Caco-2 (cell line): ENCODE results near the gene PACS1. TPM values are rescaled to one million over a fixed set of nuclear protein-coding genes. Genes with fewer than 3 reads are reported as not detected.
A peak's percentile ranks its signal among the peaks of the same experiment; 100 is the strongest.

Source experiments
- BruUV-seq: library from RNA; stranded (reverse); fragments of 400-500 nt; replicated peaks from 2 replicates; lab custom pipeline; 2021; lab: Mats Ljungman, UMichigan
- CTCF ChIA-PET: fragments of 300-600 bp; sonication (Branson Sonifier 250); formaldehyde crosslinking; loops from one replicate; lab custom pipeline; 2022; ENCODE audit warnings: antibody characterized with exemption; lab: Charles Lee
- POLR2A ChIA-PET: fragments of 300-600 bp; sonication (Branson Sonifier 250); formaldehyde crosslinking; loops from one replicate; lab custom pipeline; 2022; ENCODE audit warnings: antibody characterized with exemption; lab: Charles Lee
- DNase-seq, 2 experiments: peaks; one replicate each; pipeline versions ENCODE4 v3.0.0 to v3.0.0-alpha.2; 2020 to 2022
- H3K27me3 ChIP-seq: replicated peaks from 2 replicates; pipeline ENCODE4 v1.6.0; 2011; ENCODE audit warnings: low read length; ENCODE audit not compliant: control insufficient read depth, insufficient read depth
- H3K36me3 ChIP-seq: 2 replicates; pipeline ENCODE4 v1.5.1; 2011; ENCODE audit warnings: low read length; ENCODE audit not compliant: control insufficient read depth, insufficient read depth
- H3K4me1 ChIP-seq: fragments of 250-450 bp; sonication (Bioruptor Pico); 2 replicates; pipeline ENCODE4 v1.5.1; 2020; ENCODE audit warnings: mild to moderate bottlenecking
- H3K4me3 ChIP-seq: 2 replicates; pipeline ENCODE4 v1.5.1; 2011; ENCODE audit warnings: low read depth, mild to moderate bottlenecking, control low read depth, low read length
- H3K9me3 ChIP-seq: fragments of 250-450 bp; sonication (Bioruptor Pico); 2 replicates; pipeline ENCODE4 v1.5.1; 2020; ENCODE audit warnings: mild to moderate bottlenecking, moderate library complexity
- H3K27ac Mint-ChIP-seq: one replicate; pipeline ENCODE4 v1.8.0; 2022; ENCODE audit warnings: mixed read lengths; ENCODE audit not compliant: unreplicated experiment
- H3K27me3 Mint-ChIP-seq: one replicate; pipeline ENCODE4 v1.8.0; 2022; ENCODE audit warnings: mixed read lengths; ENCODE audit not compliant: insufficient read depth, unreplicated experiment
- H3K36me3 Mint-ChIP-seq: one replicate; pipeline ENCODE4 v1.8.0; 2022; ENCODE audit warnings: mild to moderate bottlenecking, mixed read lengths; ENCODE audit not compliant: insufficient read depth, unreplicated experiment
- H3K4me1 Mint-ChIP-seq: one replicate; pipeline ENCODE4 v1.8.0; 2022; ENCODE audit warnings: low read depth, mixed read lengths; ENCODE audit not compliant: unreplicated experiment
- H3K4me3 Mint-ChIP-seq: one replicate; pipeline ENCODE4 v1.8.0; 2022; ENCODE audit warnings: mild to moderate bottlenecking, moderate library complexity, mixed read lengths; ENCODE audit not compliant: unreplicated experiment
- H3K9me3 Mint-ChIP-seq: one replicate; pipeline ENCODE4 v1.8.0; 2022; ENCODE audit warnings: mixed read lengths; ENCODE audit not compliant: unreplicated experiment
- CTCF ChIP-seq, 2 experiments: fragments of 200-600 bp in 1 of 2; IDR thresholded peaks; 1 replicate in 1 of 2; 2 replicates in 1 of 2; pipeline versions ENCODE4 v1.5.1 to v1.8.0; 2011 to 2022; ENCODE audit warnings: antibody characterized with exemption in 1 of 2, control low read depth in 1 of 2, inconsistent platforms in 1 of 2, low read depth in 1 of 2, low read length in 1 of 2, mild to moderate bottlenecking in 1 of 2, moderate library complexity in 1 of 2; ENCODE audit not compliant: insufficient read depth in 1 of 2, severe bottlenecking in 1 of 2, unreplicated experiment in 1 of 2
- intact Hi-C: fragments of 100-400 bp; cut with micrococcal nuclease; formaldehyde crosslinking; loops from one replicate; pipeline ENCODE4 v1.10.0; 2022; ENCODE audit not compliant: unreplicated experiment
- total RNA-seq: library from RNA; stranded (reverse); gene quantifications from 2 replicates; pipeline ENCODE4 v1.2.3, GENCODE V29; 2022

The PACS1 gene
- total RNA-seq, 1 experiment from 2014 or later, result 82.2 TPM

GRCh38 chr11:66279092-66279734 is 209.1 kb downstream of the PACS1 start:
- Histone ChIP-seq H3K9me3 (no peaks in the 10 kb centered on the region), H3K4me3 (no peak overlapping the region), H3K36me3 (peaks cover 3% of the 10 kb centered on the region), H3K4me1 (peaks cover 11% of the 10 kb centered on the region), H3K27me3 (no peaks in the 10 kb centered on the region)
- CTCF ChIA-PET, result no interaction called here
- H3K36me3 Mint-ChIP-seq, result peaks cover 59% of the 10 kb centered on the region
- no TSS peak for BruUV-seq
- no peaks in the 10 kb centered on the region for H3K27me3 Mint-ChIP-seq
- peaks cover 26% of the 10 kb centered on the region for H3K4me1 Mint-ChIP-seq
- peak overlapping the region; percentile 43 for H3K27ac Mint-ChIP-seq
- TF ChIP-seq CTCF (IDR thresholded peaks at IDR 0.05; ENCODE audit: insufficient read depth in 1 of 2, low read depth in 1 of 2, low read length in 1 of 2, severe bottlenecking in 1 of 2, unreplicated experiment in 1 of 2), result no peak
- intact Hi-C loops, result no loop called here
- POLR2A ChIA-PET, result interaction anchor here (1.0 kb wide), 1 partner anchor 10 kb away, joined by 13 read pairs; the partner anchor contains the start of gene YIF1A
- H3K4me3 Mint-ChIP-seq, result peak overlapping the region; percentile 73
- DNase-seq, result no peak
- no peaks in the 10 kb centered on the region for H3K9me3 Mint-ChIP-seq

- Mint-ChIP-seq H3K27me3 (no peaks in the 10 kb centered on the region), H3K27ac (peak overlapping the region; percentile 26), H3K9me3 (no peaks in the 10 kb centered on the region), H3K4me3 (no peak overlapping the region), H3K36me3 (peaks cover 55% of the 10 kb centered on the region), H3K4me1 (peaks cover 26% of the 10 kb centered on the region)
- no peaks in the 10 kb centered on the region for H3K9me3 ChIP-seq
- no peak for TF ChIP-seq CTCF (IDR thresholded peaks at IDR 0.05; ENCODE audit: insufficient read depth in 1 of 2, low read depth in 1 of 2, low read length in 1 of 2, severe bottlenecking in 1 of 2, unreplicated experiment in 1 of 2)
- peaks cover 2% of the 10 kb centered on the region; the same call in 1 of the 2 replicates for H3K36me3 ChIP-seq
- H3K4me1 ChIP-seq, result peaks cover 11% of the 10 kb centered on the region
- intact Hi-C loops, result no loop called here
- DNase-seq, result no peak
- ChIA-PET POLR2A (no interaction called here), CTCF (interaction anchor here (0.6 to 2.6 kb wide), 3 partner anchors 32 to 1152 kb away, joined by 3 to 13 read pairs (median 3); partner anchors contain the start of gene RIN1)
- no peak overlapping the region for H3K4me3 ChIP-seq
- no peaks in the 10 kb centered on the region for H3K27me3 ChIP-seq
- no TSS peak for BruUV-seq
These were observed 210.4 kb downstream of the PACS1 start for GRCh38 chr11:66280428-66280827.

- Histone ChIP-seq H3K27me3 (no peaks in the 10 kb centered on the region), H3K9me3 (no peaks in the 10 kb centered on the region), H3K4me3 (no peak overlapping the region), H3K4me1 (peaks cover 11% of the 10 kb centered on the region), H3K36me3 (peaks cover 2% of the 10 kb centered on the region; the same call in 1 of the 2 replicates)
- CTCF ChIA-PET, result interaction anchor here (0.6 to 2.6 kb wide), 3 partner anchors 31 to 1153 kb away, joined by 3 to 13 read pairs (median 4); partner anchors contain the start of gene RIN1
- H3K27me3 Mint-ChIP-seq, result no peaks in the 10 kb centered on the region
- H3K4me3 Mint-ChIP-seq, result no peak overlapping the region
- no peak for DNase-seq
- TF ChIP-seq CTCF (IDR thresholded peaks at IDR 0.05; ENCODE audit: insufficient read depth in 1 of 2, low read depth in 1 of 2, low read length in 1 of 2, severe bottlenecking in 1 of 2, unreplicated experiment in 1 of 2), result no peak
- peaks cover 26% of the 10 kb centered on the region for H3K4me1 Mint-ChIP-seq
- no peaks in the 10 kb centered on the region for H3K9me3 Mint-ChIP-seq
- intact Hi-C loops, result no loop called here
- H3K36me3 Mint-ChIP-seq, result peaks cover 49% of the 10 kb centered on the region
- POLR2A ChIA-PET, result no interaction called here
- no TSS peak for BruUV-seq
- peak overlapping the region; percentile 26 for H3K27ac Mint-ChIP-seq
These were observed 210.9 kb downstream of the PACS1 start for GRCh38 chr11:66281001-66281400.
